GM18868 (cell line): ENCODE results near the gene CHST8.
A peak's percentile ranks its signal among the peaks of the same experiment; 100 is the strongest.

Experiments used
- ATAC-seq: cut with Tn5 transposase; IDR thresholded peaks from one replicate; pipeline ENCODE4 v1.9.1; 2021; ENCODE audit warnings: mild to moderate bottlenecking, moderate library complexity; ENCODE audit not compliant: unreplicated experiment

CHST8 gene

GRCh38 chr19:33756177-33756576 is 134.4 kb downstream of the CHST8 start:
- no peak for ATAC-seq

- ATAC-seq: no peak
These were observed 136.8 kb downstream of the CHST8 start for GRCh38 chr19:33758541-33759013.

- no peak for ATAC-seq
These were observed 137.6 kb downstream of the CHST8 start for GRCh38 chr19:33759356-33759755.

DNA sequence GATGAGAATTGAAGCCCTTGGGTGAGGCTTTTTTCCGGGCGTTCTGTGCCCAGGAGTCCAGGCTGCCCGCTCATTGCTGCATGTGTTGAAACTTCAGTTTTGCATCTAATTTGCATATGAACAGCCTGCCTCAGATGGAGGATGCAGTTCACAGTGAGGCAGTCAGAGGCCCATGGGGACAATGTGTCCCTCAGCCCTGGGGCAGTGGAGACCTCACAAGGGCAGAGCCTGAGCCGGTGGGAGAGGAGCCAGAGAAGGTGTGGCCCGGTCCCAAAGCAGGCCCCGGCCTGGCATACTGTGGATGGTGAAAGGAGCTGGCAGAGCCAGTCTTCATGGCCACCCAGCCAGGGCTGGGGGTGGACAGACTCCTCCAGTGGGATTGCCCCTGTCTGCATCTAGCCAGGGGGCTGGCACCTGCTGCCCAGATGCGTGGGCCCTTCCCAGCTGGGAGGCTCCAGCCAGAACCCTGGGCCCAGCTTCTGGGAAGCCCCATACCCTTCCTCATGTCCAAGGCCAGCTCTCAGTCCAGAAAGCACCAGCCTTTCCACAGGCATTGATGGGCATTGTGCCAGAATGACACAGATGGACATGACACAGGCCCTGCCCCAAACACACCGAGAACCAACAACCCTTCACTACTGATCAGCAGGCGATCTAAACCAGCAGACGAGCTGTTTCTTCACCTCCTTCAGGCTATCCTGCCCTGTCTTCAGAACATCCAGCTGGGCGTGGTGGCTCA is 142.0 kb downstream of the CHST8 start:
- ATAC-seq: no peak

DNA sequence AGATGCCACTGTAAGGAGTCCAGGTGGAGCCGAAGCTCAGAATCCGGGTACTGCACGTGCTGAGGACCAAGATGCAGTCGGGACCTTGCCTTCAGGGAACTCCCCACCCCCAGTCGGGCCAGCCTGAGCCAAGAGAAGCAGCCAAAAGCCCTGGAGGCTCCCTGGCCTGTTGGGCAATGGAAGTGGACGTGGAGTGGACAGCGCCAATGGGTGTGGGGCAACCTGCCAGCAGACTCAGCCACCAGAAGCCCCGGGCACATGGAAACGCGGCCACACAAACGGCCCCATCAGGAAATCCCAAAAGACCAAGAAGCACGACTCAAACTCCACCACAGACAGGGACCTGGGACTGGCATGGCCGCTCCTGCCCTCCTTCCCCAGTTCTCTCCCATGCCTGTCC is 144.9 kb downstream of the CHST8 start:
- no peak for ATAC-seq

DNA sequence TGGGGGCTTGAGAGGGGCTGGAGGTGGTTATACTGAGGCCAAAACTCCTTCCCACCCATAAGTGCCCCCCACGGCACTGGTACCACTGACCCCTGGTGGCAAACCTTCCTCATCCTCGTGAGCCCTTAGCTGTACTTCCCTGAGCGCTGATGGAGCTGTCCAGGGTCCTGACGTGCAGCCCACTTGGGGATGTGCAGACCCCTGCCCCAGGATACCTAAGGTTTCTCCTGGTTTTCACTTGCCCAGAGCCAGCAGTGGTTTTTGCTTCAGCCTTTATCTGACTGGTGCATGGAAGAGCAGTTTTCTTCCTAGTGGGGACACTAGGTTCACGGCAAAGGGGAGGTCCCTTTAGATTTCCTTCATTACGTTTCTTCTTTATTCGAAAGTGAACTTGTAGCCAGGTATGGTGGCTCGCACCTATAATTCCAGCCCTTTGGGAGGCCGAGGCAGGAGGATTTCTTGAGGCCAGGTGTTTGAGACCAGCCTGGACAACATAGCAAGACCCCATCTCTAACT is 146.2 kb downstream of the CHST8 start:
- no peak for ATAC-seq

GRCh38 chr19:33769208-33769607 is 147.5 kb downstream of the CHST8 start:
- ATAC-seq: no peak

DNA sequence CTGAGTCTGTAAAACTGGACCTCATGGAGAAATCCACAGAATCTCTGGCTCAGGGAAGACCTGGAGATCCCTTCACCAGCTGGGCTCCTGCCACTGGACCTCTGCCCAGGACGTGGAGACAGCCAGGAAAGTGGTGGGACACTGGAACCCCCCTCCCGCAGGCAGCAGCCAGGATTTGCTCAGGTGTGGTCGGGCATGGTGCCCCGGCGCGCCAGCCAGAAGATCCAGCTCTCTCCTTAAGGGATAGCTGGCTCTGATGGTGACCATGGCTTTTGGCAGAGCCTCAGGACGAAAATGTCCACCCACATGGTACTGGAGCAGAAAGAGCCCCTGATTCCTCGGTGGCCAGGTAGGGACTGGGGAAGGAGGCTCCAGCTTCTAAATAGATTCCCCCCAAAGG is 148.4 kb downstream of the CHST8 start:
- no peak for ATAC-seq

- peak; percentile 52 for ATAC-seq
These were observed 149.8 kb downstream of the CHST8 start for GRCh38 chr19:33771384-33772101.

DNA sequence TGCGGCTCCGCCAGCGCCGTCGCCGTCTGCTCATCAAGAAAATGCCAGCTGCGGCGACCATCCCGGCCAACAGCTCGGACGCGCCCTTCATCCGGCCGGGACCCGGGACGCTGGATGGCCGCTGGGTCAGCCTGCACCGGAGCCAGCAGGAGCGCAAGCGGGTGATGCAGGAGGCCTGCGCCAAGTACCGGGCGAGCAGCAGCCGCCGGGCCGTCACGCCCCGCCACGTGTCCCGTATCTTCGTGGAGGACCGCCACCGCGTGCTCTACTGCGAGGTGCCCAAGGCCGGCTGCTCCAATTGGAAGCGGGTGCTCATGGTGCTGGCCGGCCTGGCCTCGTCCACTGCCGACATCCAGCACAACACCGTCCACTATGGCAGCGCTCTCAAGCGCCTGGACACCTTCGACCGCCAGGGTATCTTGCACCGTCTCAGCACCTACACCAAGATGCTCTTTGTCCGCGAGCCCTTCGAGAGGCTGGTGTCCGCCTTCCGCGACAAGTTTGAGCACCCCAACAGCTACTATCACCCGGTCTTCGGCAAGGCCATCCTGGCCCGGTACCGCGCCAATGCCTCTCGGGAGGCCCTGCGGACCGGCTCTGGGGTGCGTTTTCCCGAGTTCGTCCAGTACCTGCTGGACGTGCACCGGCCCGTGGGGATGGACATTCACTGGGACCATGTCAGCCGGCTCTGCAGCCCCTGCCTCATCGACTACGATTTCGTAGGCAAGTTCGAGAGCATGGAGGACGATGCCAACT is 150.5 kb downstream of the CHST8 start:
- ATAC-seq: no peak

DNA sequence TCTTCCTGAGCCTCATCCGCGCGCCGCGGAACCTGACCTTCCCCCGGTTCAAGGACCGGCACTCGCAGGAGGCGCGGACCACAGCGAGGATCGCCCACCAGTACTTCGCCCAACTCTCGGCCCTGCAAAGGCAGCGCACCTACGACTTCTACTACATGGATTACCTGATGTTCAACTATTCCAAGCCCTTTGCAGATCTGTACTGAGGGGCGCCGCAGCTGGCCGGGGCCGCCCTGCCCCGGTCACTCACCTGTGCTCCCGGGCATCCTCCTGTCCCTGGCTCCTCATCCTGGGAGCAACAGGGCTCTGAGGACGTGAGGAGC is 151.1 kb downstream of the CHST8 start:
- no peak for ATAC-seq

- ATAC-seq: no peak
These were observed 152.2 kb downstream of the CHST8 start for GRCh38 chr19:33773704-33774624.

- ATAC-seq: no peak
These were observed 153.0 kb downstream of the CHST8 start for GRCh38 chr19:33774751-33775150.

- no peak for ATAC-seq
These were observed 154.2 kb downstream of the CHST8 start for GRCh38 chr19:33775731-33776487.

DNA sequence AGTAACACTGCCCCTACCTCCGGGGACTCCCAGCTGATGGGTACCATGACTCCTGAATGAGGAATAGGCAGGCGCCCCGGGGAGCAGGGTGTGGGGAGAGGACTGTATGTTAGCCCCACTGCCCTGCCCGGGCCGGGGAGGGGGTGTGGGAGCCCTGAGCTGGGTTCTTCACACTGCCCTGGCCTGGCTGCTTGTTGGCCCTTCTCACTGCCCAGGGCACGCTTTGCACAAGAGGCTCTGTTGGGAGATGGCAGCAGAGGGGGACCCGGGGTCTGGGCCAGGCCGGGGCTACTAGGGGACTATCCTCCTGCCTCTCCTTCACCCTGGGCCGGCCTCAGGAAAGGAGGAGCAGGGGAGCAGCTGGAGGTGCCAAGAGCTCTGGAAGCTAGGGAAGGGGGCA is 155.6 kb downstream of the CHST8 start:
- ATAC-seq: no peak

DNA sequence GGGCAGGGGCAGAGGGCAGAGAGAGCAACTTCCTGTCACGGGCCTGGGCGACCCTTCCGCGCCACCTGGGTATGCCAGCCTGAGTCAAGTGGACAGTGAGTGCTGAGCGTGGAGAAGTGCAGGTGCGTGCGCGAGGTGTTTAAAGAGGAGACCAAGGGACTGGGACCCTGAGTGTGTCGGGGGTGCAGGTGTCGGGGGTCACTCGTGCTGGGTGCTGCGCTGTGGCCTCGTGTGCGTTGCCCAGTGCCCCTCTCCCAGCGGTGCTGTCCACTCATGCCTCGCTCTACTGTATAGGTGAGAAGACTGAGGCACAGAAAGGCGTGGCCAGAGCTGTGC is 156.0 kb downstream of the CHST8 start:
- no peak for ATAC-seq

GRCh38 chr19:33778089-33778791 is 156.5 kb downstream of the CHST8 start:
- peak; percentile 86 for ATAC-seq

DNA sequence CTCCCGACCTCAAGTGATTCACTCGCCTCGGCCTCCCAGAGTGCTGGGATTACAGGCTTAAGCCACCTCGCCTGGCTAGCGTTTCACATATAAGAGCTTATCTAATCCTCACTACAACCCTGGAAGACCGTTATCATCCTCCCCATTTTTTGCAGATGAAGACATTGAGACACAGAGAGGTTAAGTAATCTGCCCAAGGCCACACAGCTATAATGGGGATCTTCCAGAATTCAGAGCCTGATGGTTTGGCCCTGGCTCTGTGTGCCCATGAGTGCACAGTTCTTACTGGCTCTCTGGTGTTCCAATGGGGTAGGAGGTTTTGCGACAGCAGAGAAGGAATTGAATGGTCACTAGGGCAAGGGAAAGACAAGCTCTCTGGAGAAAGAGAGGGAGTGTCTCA is 158.1 kb downstream of the CHST8 start:
- ATAC-seq: no peak

DNA sequence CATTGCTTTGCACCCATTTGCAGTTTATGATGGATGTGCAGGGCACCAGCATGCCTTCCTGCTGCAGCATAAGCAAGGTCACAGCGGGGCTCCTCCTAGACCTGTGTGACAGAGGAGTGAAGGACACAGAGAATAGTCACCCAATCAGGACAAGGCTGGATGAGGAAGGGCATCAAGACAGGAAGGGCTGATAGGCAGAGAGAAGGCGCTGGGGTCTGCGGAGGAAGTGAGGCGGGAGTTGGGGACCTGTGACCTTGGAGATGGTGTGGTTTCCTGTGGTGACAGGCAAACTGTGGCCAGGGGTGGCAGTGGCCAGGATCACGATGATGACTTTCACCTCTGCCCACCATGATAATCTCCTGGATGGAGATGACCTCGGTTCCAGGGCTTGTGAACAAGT is 158.5 kb downstream of the CHST8 start:
- ATAC-seq: no peak
